RWPE1 (cell line): ENCODE results near the gene RNF130.
A peak's percentile ranks its signal among the peaks of the same experiment; 100 is the strongest.

Experiments
- CTCF ChIA-PET: fragments of 350-600 bp; sonication (Branson Sonifier 250); formaldehyde crosslinking; extraction: SDS; loops from one replicate; lab custom pipeline; 2021; lab: Yijun Ruan, JAX
- POLR2A ChIA-PET: fragments of 400-600 bp; formaldehyde crosslinking; extraction: SDS; loops from one replicate; lab custom pipeline; 2020; ENCODE audit warnings: antibody characterized with exemption; ENCODE audit not compliant: low non-redundant PET; lab: Yijun Ruan, JAX
- DNase-seq: peaks from one replicate; pipeline ENCODE4 v3.0.0; 2012; ENCODE audit warnings: low spot score
- H3K27ac ChIP-seq: fragments of 450-650 bp; 2 replicates; pipeline ENCODE4 v1.5.1; 2017
- TF ChIP-seq, protein P1 (sequence below): fragments of 450-650 bp; conservative IDR thresholded peaks from 2 replicates; pipeline ENCODE4 v1.5.1; 2017; ENCODE audit warnings: low read depth, mild to moderate bottlenecking

Gene RNF130

GRCh38 chr5:179906795-179907555, 164.6 kb downstream of the RNF130 start:
- peak overlapping the region; percentile 83 for H3K27ac ChIP-seq
- CTCF ChIA-PET, result interaction anchor here (0.5 to 1.3 kb wide), 7 partner anchors 9 to 186 kb away, joined by 3 to 5 read pairs (median 4); no protein-coding TSS in a partner anchor
- POLR2A ChIA-PET, result no interaction called here
- DNase-seq, result peak; percentile 53
- TF ChIP-seq, protein P1, sequence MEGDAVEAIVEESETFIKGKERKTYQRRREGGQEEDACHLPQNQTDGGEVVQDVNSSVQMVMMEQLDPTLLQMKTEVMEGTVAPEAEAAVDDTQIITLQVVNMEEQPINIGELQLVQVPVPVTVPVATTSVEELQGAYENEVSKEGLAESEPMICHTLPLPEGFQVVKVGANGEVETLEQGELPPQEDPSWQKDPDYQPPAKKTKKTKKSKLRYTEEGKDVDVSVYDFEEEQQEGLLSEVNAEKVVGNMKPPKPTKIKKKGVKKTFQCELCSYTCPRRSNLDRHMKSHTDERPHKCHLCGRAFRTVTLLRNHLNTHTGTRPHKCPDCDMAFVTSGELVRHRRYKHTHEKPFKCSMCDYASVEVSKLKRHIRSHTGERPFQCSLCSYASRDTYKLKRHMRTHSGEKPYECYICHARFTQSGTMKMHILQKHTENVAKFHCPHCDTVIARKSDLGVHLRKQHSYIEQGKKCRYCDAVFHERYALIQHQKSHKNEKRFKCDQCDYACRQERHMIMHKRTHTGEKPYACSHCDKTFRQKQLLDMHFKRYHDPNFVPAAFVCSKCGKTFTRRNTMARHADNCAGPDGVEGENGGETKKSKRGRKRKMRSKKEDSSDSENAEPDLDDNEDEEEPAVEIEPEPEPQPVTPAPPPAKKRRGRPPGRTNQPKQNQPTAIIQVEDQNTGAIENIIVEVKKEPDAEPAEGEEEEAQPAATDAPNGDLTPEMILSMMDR, result no peak

DNA sequence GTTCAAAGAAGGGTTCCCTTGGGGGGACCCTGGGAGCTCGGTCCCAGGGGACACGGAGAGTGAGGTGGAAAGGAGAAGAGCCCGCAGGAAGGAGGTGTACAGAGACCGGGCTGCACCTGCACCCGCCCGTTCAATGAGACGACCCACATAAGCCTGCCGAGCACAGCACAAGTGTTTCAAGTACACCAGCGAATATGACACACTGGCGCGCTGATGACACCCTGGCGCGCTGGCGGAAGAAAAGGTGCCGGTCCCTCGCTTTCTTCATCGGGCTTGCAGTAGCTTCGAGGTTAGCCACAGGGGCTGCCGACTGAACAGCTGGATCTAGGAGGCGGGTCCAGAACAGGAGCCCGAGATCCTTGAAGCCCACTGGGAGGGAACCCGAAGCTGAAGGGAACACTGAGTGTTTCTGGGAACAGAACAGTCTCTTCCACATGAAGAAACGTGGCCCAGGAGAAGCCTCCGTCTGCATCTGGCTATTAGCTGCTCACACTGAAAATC, 165.2 kb downstream of the RNF130 start:
- ChIA-PET POLR2A (no interaction called here), CTCF (interaction anchor here (0.7 to 1.3 kb wide), 4 partner anchors 69 to 186 kb away, joined by 3 to 5 read pairs (median 4); no protein-coding TSS in a partner anchor)
- DNase-seq, result no peak
- H3K27ac ChIP-seq, result peak overlapping the region; percentile 83
- TF ChIP-seq, protein P1, result no peak

- ChIA-PET POLR2A (no interaction called here), CTCF (interaction anchor here (0.7 kb wide), 1 partner anchor 186 kb away, joined by 3 read pairs; no protein-coding TSS in a partner anchor)
- no peak for DNase-seq
- TF ChIP-seq, protein P1, result no peak
- H3K27ac ChIP-seq, result no peak overlapping the region
Measured at GRCh38 chr5:179905161-179905560, 166.4 kb downstream of the RNF130 start.
